Body of pancreas (tissue), 4 donors: ENCODE results near the gene AUTS2.

ENCODE experiments used
- POLR2A ChIP-seq, 3 donors: fragments of 450-650 bp; IDR thresholded peaks; one replicate each; pipeline ENCODE4 v1.6.1; 2016; ENCODE audit warnings: antibody characterized with exemption in 3 of 3, mild to moderate bottlenecking in 2 of 3
- TF ChIP-seq, protein P1 (sequence below), 7 experiments: fragments of 450-650 bp in 4 of 7; fragments of 200-600 bp in 3 of 7; sonication (generic) in 3 of 7; IDR thresholded peaks; one replicate each; pipeline ENCODE4 v1.5.1; 2016 to 2019; ENCODE audit warnings: antibody characterized with exemption in 7 of 7

DNA sequence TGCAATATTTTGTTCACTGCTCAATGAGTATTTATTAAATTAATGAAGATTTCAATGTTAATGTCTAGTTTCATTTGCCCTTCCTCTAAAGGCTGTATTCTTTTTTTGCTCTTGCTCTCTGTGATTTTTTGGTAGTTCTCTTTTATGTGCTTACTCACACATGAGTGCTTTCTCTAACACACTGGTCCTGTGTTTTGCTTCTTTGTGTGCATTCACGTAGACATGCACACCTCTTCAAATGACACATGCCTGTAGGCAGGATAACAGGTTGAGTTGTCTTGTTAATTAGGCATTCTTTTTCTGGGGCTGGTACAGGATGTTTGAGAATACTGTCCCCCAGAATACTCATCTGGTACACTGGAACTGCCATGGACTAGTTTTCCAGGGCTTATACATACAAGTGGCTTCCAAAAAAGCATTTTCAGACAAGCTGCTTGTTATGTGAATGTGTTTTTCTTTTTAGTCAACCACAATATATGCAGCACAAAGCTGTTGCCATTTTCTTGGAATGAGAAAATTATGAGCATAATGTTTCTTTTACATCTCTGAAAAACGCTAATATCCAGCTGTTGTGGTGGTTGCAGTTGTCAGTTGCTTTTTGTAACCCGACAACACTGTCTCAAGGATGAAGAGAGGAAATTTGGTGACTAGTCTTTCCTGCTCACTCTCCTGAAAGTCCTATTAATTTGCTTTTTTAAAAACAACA lies 416.4 kb downstream of the AUTS2 start:
- TF ChIP-seq, protein P1, sequence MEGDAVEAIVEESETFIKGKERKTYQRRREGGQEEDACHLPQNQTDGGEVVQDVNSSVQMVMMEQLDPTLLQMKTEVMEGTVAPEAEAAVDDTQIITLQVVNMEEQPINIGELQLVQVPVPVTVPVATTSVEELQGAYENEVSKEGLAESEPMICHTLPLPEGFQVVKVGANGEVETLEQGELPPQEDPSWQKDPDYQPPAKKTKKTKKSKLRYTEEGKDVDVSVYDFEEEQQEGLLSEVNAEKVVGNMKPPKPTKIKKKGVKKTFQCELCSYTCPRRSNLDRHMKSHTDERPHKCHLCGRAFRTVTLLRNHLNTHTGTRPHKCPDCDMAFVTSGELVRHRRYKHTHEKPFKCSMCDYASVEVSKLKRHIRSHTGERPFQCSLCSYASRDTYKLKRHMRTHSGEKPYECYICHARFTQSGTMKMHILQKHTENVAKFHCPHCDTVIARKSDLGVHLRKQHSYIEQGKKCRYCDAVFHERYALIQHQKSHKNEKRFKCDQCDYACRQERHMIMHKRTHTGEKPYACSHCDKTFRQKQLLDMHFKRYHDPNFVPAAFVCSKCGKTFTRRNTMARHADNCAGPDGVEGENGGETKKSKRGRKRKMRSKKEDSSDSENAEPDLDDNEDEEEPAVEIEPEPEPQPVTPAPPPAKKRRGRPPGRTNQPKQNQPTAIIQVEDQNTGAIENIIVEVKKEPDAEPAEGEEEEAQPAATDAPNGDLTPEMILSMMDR (IDR thresholded peaks at IDR 0.05): no peak
- no peak for TF ChIP-seq POLR2A (IDR thresholded peaks at IDR 0.05)
